Trophoblast cell (in vitro differentiated cells and primary cell): Measurements from ENCODE around the gene FAM83G.

Experiments
- DNase-seq, 2 donors: peaks; one replicate each; pipeline ENCODE4 v3.0.0-alpha.2; 2016
- H2AFZ ChIP-seq: 2 replicates; pipeline ENCODE4 v1.6.1; 2013; ENCODE audit warnings: low read length, moderate library complexity, mild to moderate bottlenecking; ENCODE audit not compliant: insufficient read depth, poor library complexity
- H2AK5ac ChIP-seq: 2 replicates; pipeline ENCODE4 v1.6.1; 2013; ENCODE audit warnings: mild to moderate bottlenecking, low read length
- H2BK120ac ChIP-seq: 2 replicates; pipeline ENCODE4 v1.6.1; 2013; ENCODE audit warnings: low read length, mild to moderate bottlenecking, moderate library complexity; ENCODE audit not compliant: insufficient read depth, poor library complexity
- H2BK12ac ChIP-seq: 2 replicates; pipeline ENCODE4 v1.6.1; 2013; ENCODE audit warnings: mild to moderate bottlenecking, low read length, moderate library complexity
- H2BK5ac ChIP-seq: 2 replicates; pipeline ENCODE4 v1.6.1; 2013; ENCODE audit warnings: low read length, low read depth, moderate library complexity, mild to moderate bottlenecking; ENCODE audit not compliant: poor library complexity
- H3K14ac ChIP-seq: 2 replicates; pipeline ENCODE4 v1.6.1; 2013; ENCODE audit warnings: mild to moderate bottlenecking, low read length
- H3K18ac ChIP-seq: 2 replicates; pipeline ENCODE4 v1.6.1; 2013; ENCODE audit warnings: mild to moderate bottlenecking, low read length
- H3K23ac ChIP-seq: 2 replicates; pipeline ENCODE4 v1.6.1; 2013; ENCODE audit warnings: low read length
- H3K27ac ChIP-seq: 2 replicates; pipeline ENCODE4 v1.5.1; 2013; ENCODE audit warnings: low read depth, mild to moderate bottlenecking, inconsistent platforms, low read length, moderate library complexity
- H3K27me3 ChIP-seq: 2 replicates; pipeline ENCODE4 v1.6.1; 2013; ENCODE audit warnings: inconsistent platforms, mild to moderate bottlenecking, low read length, moderate library complexity; ENCODE audit not compliant: insufficient read depth
- H3K36me3 ChIP-seq, 2 experiments: 1 replicate in 1 of 2; 2 replicates in 1 of 2; pipeline ENCODE4 v1.6.1; 2013; ENCODE audit warnings: low read length in 2 of 2, mild to moderate bottlenecking in 2 of 2, moderate library complexity in 1 of 2; ENCODE audit not compliant: insufficient read depth in 2 of 2, control insufficient read depth in 1 of 2
- H3K4ac ChIP-seq: 2 replicates; pipeline ENCODE4 v1.6.1; 2013; ENCODE audit warnings: low read depth, mild to moderate bottlenecking, low read length, moderate library complexity
- H3K4me1 ChIP-seq, 2 experiments: 1 replicate in 1 of 2; 2 replicates in 1 of 2; pipeline ENCODE4 v1.6.1; 2013; ENCODE audit warnings: low read length in 2 of 2, mild to moderate bottlenecking in 2 of 2, moderate library complexity in 1 of 2; ENCODE audit not compliant: insufficient read depth in 2 of 2, control insufficient read depth in 1 of 2
- H3K4me2 ChIP-seq: 2 replicates; pipeline ENCODE4 v1.6.1; 2013; ENCODE audit warnings: inconsistent platforms, mild to moderate bottlenecking, low read length, moderate library complexity
- H3K4me3 ChIP-seq: 2 replicates; pipeline ENCODE4 v1.5.1; 2013; ENCODE audit warnings: mild to moderate bottlenecking, low read depth, low read length, inconsistent platforms
- H3K79me1 ChIP-seq: one replicate; pipeline ENCODE4 v1.6.1; 2013; ENCODE audit warnings: low read length
- H3K79me2 ChIP-seq: 2 replicates; pipeline ENCODE4 v1.6.1; 2013; ENCODE audit warnings: low read length, mild to moderate bottlenecking; ENCODE audit not compliant: control insufficient read depth, insufficient read depth, poor library complexity
- H3K9ac ChIP-seq: 2 replicates; pipeline ENCODE4 v1.6.1; 2013; ENCODE audit warnings: mild to moderate bottlenecking, low read length
- H3K9me3 ChIP-seq: 2 replicates; pipeline ENCODE4 v1.6.1; 2013; ENCODE audit warnings: low read depth, mild to moderate bottlenecking, control low read depth, inconsistent platforms, low read length; ENCODE audit not compliant: insufficient read depth
- H4K12ac ChIP-seq: 2 replicates; pipeline ENCODE4 v1.6.1; 2013; ENCODE audit warnings: low read depth, mild to moderate bottlenecking, low read length, moderate library complexity
- H4K8ac ChIP-seq: 2 replicates; pipeline ENCODE4 v1.6.1; 2013; ENCODE audit warnings: low read depth, mild to moderate bottlenecking, low read length, moderate library complexity
- H4K91ac ChIP-seq: one replicate; pipeline ENCODE4 v1.6.1; 2013; ENCODE audit warnings: low read depth, mild to moderate bottlenecking, low read length, moderate library complexity
- WGBS: extraction: QIAGEN DNeasy Blood & Tissue Kit; methylation state at CpG from one replicate; pipeline ENCODE4 v1.1.7; 2013; ENCODE audit warnings: missing lambda C conversion rate; ENCODE audit not compliant: insufficient read length, insufficient coverage; ENCODE audit errors: extremely low coverage; 5-methylcytosine and 5-hydroxymethylcytosine counted together

Gene FAM83G

DNA sequence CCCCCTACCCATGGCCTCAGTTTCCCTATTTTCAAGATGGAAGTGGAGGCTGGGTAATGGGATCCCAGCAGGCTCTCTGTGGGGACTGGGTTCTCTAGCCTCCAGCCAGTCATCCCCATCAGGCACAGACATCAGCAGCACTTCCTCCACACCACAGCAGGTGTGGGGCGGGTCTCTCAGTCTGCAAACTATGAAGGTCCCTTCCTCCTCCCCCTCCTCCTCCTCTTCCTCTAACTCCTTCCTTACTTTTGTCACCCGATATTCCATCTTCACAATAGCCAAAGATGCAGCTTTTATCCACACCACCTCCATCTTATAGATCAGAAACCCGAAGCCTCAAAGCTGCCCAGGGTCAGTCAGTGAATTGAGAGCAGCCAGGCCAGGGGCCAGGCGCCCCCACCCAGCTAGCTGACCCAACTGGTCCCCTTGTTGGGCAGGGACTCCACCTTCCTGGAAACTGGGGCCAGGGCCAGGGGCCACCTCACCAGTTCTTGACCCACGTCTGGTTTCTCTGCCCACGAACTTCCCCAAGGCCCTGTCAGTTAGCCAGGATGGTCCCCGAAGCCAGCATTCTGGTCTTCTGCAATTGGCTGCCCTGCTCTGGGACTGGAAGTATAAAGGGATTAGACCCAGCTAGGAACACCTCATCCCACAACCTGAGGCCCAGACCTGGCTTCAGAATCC lies 2.5 kb downstream of the FAM83G start:
- Histone ChIP-seq H3K36me3 (peaks cover 17 to 20% of the 10 kb centered on the region in 2 experiments), H3K14ac (no peak overlapping the region), H3K4me2 (no peak overlapping the region), H4K8ac (no peak overlapping the region), H2AFZ (no peak overlapping the region), H3K9me3 (no peaks in the 10 kb centered on the region), H2BK12ac (no peak overlapping the region), H3K79me1 (peaks cover 22% of the 10 kb centered on the region), H3K4ac (no peak overlapping the region), H3K23ac (no peak overlapping the region), H3K4me3 (no peak overlapping the region), H2BK120ac (no peak overlapping the region), H3K79me2 (peaks cover 15% of the 10 kb centered on the region), H3K27me3 (no peaks in the 10 kb centered on the region), H4K12ac (no peak overlapping the region), H4K91ac (no peak overlapping the region), H2AK5ac (no peak overlapping the region), H3K4me1 (peaks cover 21 to 34% of the 10 kb centered on the region in 2 experiments), H3K18ac (no peak overlapping the region), H3K9ac (no peak overlapping the region), H3K27ac (no peak overlapping the region), H2BK5ac (no peak overlapping the region)
- DNase-seq: no peak
- WGBS: no CpG with 5 or more reads among the region's 7 CpGs

DNA sequence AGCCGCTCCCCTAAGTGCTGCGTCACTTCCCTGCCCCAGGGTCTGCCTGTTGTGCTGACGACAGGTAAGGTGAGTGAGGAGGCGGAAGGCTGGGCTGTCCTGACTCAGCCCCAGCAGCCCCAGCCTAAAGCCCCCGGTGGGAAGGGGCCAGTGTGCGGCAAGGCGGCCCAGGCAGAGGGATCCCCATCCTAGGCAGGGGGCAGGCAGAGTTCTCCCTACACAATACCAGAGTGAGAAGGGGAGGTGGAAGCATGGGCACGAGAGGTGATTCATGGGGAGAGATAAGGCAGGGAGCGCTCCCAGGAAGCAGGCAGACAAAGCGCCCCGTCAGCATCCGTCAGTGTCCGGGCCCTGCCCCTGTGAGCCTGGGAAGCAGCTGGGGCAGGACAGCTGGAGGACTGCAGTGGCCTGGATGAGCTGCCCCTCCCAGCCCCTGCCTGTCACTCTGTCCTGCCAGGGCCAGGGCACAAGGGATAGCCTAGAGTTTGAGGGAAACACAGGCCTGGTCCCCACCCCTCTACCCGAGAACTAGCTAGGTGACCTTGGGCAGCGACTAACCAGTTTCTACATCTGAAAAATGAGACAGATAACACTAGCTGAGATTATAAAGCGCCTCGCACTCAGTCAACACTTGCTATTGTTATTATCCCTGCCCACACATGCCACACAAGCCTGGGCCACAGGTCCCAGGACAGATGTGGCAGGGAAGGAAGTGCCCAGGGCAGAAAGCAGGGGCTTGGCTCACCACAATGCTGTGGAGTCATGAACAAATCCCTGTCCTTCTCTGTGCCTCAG lies 3.8 kb downstream of the FAM83G start:
- H3K23ac ChIP-seq: no peak overlapping the region

DNA sequence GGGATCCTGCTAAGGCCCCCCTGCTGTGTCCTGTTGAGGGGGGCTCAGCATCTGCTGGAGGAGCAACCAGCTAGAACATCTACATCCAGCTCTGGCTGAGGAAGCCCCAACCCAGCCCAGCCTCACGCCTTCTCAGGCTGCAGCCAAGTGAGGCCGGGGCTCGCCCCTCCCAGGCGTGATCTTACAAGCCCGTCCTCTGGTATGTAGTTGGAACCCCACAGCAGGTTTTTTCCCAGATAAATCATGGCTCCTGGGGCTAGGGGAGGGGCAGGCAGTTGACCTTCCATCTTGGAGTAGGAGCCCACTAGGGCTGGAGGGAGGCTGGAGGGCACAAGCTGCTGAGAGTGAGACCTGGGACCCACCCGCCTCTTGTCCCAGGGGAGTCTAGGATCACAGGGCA lies 4.7 kb downstream of the FAM83G start:
- H4K12ac ChIP-seq: no peak overlapping the region
- no peak overlapping the region for H2AK5ac ChIP-seq
- DNase-seq: no peak
- H3K4ac ChIP-seq: no peak overlapping the region
- no peak overlapping the region for H3K23ac ChIP-seq
- peaks cover 18% of the 10 kb centered on the region for H3K79me1 ChIP-seq
- H3K18ac ChIP-seq: peak overlapping the region; percentile 53
- H2BK5ac ChIP-seq: no peak overlapping the region
- H3K9me3 ChIP-seq: peaks cover 3% of the 10 kb centered on the region
- no peak overlapping the region for H2AFZ ChIP-seq
- H4K91ac ChIP-seq: no peak overlapping the region
- H2BK120ac ChIP-seq: no peak overlapping the region
- H2BK12ac ChIP-seq: no peak overlapping the region
- H3K27ac ChIP-seq: no peak overlapping the region
- peaks cover 17 to 29% of the 10 kb centered on the region in 2 experiments for H3K4me1 ChIP-seq
- no peak overlapping the region for H3K14ac ChIP-seq
- H3K4me2 ChIP-seq: no peak overlapping the region
- no peak overlapping the region for H4K8ac ChIP-seq
- H3K79me2 ChIP-seq: peaks cover 15% of the 10 kb centered on the region
- no CpG with 5 or more reads among the region's 6 CpGs for WGBS
- H3K36me3 ChIP-seq: peaks cover 24 to 25% of the 10 kb centered on the region in 2 experiments
- H3K9ac ChIP-seq: no peak overlapping the region
- H3K4me3 ChIP-seq: no peak overlapping the region
- H3K27me3 ChIP-seq: no peaks in the 10 kb centered on the region

More for the DNA sequence above, 3.8 kb downstream of the FAM83G start:
- H3K18ac ChIP-seq: peak overlapping the region; percentile 31
- H3K36me3 ChIP-seq: peaks cover 24 to 25% of the 10 kb centered on the region in 2 experiments
- H4K91ac ChIP-seq: no peak overlapping the region
- H2BK12ac ChIP-seq: no peak overlapping the region
- no peak overlapping the region for H2BK5ac ChIP-seq
- no peak overlapping the region for H3K4me2 ChIP-seq
- H4K8ac ChIP-seq: no peak overlapping the region
- no peak overlapping the region for H2AFZ ChIP-seq
- no peak overlapping the region for H3K4me3 ChIP-seq
- no peaks in the 10 kb centered on the region for H3K27me3 ChIP-seq
- H3K79me2 ChIP-seq: peaks cover 15% of the 10 kb centered on the region
- H2AK5ac ChIP-seq: no peak overlapping the region
- no peak overlapping the region for H3K4ac ChIP-seq
- H3K27ac ChIP-seq: no peak overlapping the region
- peaks cover 21 to 34% of the 10 kb centered on the region in 2 experiments for H3K4me1 ChIP-seq
- H3K79me1 ChIP-seq: peaks cover 22% of the 10 kb centered on the region
- no peak overlapping the region for H3K14ac ChIP-seq
- H4K12ac ChIP-seq: no peak overlapping the region
- no CpG with 5 or more reads among the region's 17 CpGs for WGBS
- H3K9ac ChIP-seq: no peak overlapping the region
- H2BK120ac ChIP-seq: no peak overlapping the region
- H3K9me3 ChIP-seq: peaks cover 3% of the 10 kb centered on the region
- no peak for DNase-seq

DNA sequence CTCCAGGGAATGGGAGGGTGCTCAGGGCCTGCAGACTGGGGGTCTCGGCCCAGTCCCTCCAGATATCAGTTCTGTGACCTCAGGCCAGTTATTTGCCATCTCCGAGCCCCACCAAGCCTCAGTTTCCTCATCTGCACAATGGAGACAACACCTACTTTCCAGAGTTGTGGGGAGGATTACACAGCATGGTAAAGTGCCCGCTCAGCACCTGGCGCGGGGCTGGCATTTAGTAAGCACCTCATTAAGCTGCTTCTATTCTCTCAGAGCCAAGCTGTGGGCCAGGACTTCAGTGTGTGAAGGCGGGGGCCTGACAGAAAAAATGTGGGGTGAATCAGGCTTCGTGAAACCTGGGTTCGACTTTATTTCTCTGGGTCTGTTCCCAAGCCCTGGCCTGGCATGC lies 5.2 kb downstream of the FAM83G start:
- no peak overlapping the region for H3K14ac ChIP-seq
- no peak overlapping the region for H2AK5ac ChIP-seq
- H3K4me3 ChIP-seq: no peak overlapping the region
- no peak overlapping the region for H3K9ac ChIP-seq
- WGBS: no CpG with 5 or more reads among the region's 8 CpGs
- H3K4ac ChIP-seq: no peak overlapping the region
- H3K79me2 ChIP-seq: peaks cover 15% of the 10 kb centered on the region
- H2BK12ac ChIP-seq: no peak overlapping the region
- H4K8ac ChIP-seq: no peak overlapping the region
- peaks cover 24 to 25% of the 10 kb centered on the region in 2 experiments for H3K36me3 ChIP-seq
- peaks cover 3% of the 10 kb centered on the region for H3K9me3 ChIP-seq
- H3K4me1 ChIP-seq: peaks cover 14 to 26% of the 10 kb centered on the region in 2 experiments
- H4K91ac ChIP-seq: no peak overlapping the region
- H3K18ac ChIP-seq: no peak overlapping the region
- H3K23ac ChIP-seq: no peak overlapping the region
- H3K27me3 ChIP-seq: no peaks in the 10 kb centered on the region
- no peak for DNase-seq
- H3K4me2 ChIP-seq: no peak overlapping the region
- H2BK120ac ChIP-seq: no peak overlapping the region
- no peak overlapping the region for H2AFZ ChIP-seq
- no peak overlapping the region for H3K27ac ChIP-seq
- no peak overlapping the region for H4K12ac ChIP-seq
- no peak overlapping the region for H2BK5ac ChIP-seq
- peaks cover 14% of the 10 kb centered on the region for H3K79me1 ChIP-seq
